H1 (cell line): ENCODE data around the gene MAGI2. TPM values are rescaled to one million over a fixed set of nuclear protein-coding genes. Genes with fewer than 3 reads are reported as not detected.
A peak's percentile ranks its signal among the peaks of the same experiment; 100 is the strongest.

Source experiments
- CHD7 ChIP-seq: fragments of 300-600 bp; sonication (generic); IDR thresholded peaks from 2 replicates; pipeline ENCODE4 v1.7.1; 2012; ENCODE audit warnings: low read length, moderate library complexity, mild to moderate bottlenecking, inconsistent platforms; ENCODE audit not compliant: insufficient replicate concordance
- MAFK ChIP-seq: IDR thresholded peaks from 2 replicates; pipeline ENCODE4 v1.6.1; 2012; ENCODE audit warnings: low read depth, mild to moderate bottlenecking, improper control_type of control experiment, low read length
- polyA plus RNA-seq, 7 experiments: library from polyadenylated mRNA; depleted of rRNA in 3 of 7; stranded (reverse) in 5 of 7; unstranded in 2 of 7; fragments of >200 nt in 5 of 7; fragments of 200-250 nt in 2 of 7; gene quantifications; 1 replicate in 5 of 7; 2 replicates in 1 of 7; 4 replicates in 1 of 7; pipeline versions ENCODE4 v1.2.1 to v1.2.3, GENCODE V29; 2011 to 2013; ENCODE audit warnings: missing spikeins in 2 of 7, mixed read lengths in 2 of 7
- total RNA-seq: library from RNA; stranded (reverse); fragmentation: NEBNext Ultra II Directional; extraction: Animal tissue kit (Norgen Biotek cat#: 25700); gene quantifications from 2 replicates; pipeline ENCODE4 v1.2.1, GENCODE V29; 2021

MAGI2 gene
- total and polyA plus RNA-seq, 2 of the 8 experiments (the other 6 are each of a cell fraction or from before 2014, with no cell fraction given): 6.0 to 27.3 TPM

- TF ChIP-seq CHD7 (peak; percentile 40), MAFK (peak; percentile 26; the same call in 1 of the 2 replicates)
These were observed 876.1 kb downstream of the MAGI2 start (continued) for GRCh38 chr7:78577174-78577952.
